HG03060 (cell line): ENCODE results near the gene PIEZO1.

Source experiments
- ATAC-seq: cut with Tn5 transposase; IDR thresholded peaks from one replicate; pipeline ENCODE4 v1.9.1; 2021; ENCODE audit warnings: low read depth, moderate number of reproducible peaks; ENCODE audit not compliant: unreplicated experiment

PIEZO1 gene

DNA sequence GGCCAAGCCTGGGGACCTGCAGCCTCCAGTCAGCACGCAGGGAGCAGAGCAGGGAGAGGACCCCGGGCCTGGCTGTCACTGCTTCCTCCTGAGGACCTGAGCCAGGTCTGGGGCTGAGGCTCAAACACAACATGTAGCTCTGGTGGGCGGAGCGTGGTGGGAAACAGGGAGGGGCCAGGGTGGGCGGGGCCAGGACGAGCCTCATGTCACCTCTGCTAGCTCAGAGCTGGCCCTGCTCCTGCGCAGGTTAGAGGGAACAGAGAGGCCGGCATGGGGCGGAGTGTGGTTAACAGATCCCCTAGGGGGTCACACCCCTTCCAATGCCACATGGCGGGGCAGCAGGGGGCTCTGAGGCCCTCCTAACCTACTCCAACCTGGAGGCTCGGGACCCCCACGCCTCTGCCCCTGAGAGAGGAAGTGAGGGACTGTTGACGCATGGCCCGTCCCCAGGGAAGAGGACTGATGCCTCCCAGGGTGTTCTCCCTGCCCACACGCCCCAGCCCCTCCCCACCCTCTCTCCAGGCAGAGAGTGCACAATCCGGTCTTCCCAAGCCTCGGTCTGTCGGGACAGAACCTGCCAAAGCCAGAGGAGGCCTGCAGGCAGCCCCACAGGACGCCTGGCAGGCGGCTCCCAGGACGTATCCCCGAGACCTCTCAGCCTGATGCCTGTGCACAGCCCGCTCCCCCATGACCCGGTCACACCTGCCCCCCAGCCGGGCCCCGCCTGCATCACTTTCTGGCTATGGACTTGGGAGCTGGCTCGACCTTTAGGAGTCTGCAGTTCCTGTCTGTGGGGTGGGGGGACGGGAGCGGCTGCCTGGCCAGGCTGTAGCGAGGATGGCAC lies 15.2 kb downstream of the PIEZO1 start:
- ATAC-seq = no peak

DNA sequence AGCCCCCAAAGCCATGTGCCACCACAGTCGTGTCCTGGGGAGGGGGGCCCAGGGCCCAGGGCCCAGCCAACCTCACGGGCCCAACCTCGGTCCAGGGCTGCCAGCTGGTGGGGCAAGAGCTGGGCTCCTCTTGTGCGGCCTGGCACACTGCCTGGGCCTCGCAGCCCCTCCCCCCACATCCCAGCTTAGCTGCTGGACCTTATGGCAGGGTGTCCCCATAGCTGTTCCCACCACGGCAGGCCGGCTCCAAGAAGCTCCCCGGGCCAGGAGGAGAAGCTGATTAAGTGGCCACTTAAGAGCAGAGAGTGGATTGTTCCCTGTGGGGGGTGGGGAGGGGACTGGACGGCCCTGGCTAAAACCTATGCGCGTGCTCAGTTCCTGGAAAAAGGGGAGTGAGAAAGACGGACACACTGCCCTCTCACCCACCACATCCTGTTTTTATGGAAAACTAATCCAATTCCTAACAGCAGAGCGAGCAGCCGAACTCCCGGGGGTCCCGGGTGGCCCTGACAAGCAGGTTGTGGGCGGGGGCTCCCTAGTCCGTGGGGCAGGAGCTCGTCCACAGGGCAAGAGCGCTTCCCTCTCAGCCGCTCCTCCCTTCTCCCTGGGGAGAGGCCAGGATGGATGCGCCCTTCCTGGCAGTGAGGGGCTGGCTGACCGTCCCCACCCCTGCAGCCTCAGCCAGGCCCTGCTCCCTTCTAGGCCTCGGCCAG lies 16.8 kb downstream of the PIEZO1 start:
- ATAC-seq = no peak

DNA sequence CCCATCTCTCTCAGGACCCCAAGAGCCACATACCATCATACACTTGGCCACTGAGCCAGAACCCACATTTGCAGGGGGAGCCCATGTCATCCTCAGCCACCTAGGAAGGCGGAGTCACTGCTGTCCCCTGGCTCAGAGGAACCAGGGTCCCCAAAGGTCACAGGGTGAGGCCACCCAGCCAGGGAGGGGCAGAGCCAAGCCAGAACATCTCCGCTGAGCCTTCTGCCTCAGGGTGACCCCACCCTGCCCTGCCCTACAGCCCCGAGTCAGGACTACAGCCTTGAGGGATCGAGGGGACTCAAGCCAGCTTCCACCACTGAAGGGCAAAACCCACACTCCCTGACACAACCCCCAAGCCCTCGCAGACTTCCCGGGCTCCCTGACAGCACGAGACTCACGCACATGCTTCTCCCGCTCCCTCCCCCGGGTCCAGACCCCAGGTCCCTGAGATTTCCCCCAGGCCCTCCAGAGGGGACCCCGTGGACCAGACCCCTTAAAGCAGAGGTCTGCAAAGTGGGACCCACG lies 17.4 kb downstream of the PIEZO1 start:
- no peak for ATAC-seq

DNA sequence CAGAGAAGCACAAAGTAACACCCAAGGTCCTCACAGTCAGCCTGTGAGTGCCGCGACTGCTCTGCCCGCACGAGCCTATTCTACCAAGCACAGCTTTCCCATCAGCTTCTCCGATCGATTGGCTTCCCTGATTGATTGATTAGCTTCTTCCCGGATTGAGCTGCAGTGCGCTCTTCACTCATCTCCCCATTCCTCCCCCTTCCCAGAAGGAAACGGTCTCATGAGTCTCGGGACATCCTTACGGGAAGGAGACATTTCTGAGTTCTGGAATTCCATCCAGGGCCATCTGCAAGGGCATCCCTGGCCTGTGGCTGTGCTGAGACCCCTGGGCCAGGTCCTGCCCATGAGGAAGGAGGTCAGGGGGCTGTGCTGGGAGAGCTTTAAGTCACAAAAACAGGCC lies 18.0 kb downstream of the PIEZO1 start:
- no peak for ATAC-seq

DNA sequence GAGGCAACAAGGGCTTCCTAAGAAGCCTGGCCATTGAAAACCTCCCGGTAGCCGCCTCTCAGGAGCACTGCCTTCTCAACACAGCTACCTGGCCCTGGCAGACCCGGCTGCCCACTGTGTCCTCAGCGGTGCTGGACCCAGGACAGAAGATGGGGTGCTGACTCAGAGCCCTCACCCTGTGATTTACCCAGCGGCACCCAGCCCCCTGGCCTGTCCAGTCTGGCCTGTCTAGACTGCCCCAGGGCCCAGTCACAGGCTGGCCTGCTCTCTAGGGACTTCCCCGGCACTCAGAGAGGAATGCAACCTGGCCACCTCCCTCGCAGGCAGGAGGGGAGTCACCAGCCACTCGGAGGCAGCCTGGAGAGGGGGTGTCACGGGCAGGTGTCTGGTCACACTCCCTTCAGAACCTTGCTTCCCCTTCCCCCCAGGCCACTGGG lies 20.1 kb downstream of the PIEZO1 start:
- ATAC-seq = no peak

DNA sequence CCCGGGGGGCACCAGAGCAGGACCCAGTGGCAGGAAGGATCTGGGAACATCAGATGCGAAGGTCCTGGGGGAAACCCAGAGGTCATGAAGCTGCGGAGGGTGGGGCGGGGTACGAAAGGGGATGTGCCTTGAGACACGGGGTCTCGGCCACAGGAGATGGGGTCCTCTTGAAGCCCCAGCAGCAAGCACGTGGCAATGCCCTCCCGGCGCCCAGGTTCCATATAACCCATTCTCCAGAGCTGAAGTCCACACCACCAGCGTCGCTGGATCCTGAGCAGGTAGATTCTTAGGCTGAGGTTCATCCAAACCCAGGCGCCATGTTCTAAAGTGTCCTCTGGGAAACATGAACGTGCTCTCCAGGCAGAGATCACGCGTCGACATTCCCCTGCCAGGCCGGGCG lies 20.9 kb downstream of the PIEZO1 start:
- no peak for ATAC-seq

DNA sequence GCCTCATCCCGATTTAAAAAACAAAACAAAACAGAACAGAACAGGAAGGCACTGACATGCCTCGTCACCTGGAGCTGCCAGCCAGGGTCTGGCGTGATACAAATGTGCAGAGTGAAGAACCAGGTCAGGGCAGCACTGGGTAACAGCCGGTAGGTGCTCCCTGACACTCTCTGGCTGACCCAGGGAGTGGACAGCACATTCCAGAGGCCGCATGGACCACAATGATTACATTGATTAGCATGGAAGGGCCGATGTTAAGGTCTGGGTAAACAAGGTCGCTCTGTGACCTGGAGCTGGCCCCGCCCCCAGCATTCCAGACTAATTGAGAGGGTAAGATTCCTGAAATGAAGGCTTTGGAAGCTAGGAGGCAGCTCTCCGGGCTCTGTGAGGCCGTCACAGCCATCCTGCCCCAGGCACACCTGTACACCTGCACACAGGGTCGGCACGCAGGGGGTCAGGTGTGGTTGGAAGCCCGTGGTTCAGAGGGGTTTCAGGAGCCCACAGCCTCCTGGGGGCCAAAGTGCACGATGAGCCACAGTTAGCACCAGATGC lies 21.4 kb downstream of the PIEZO1 start:
- ATAC-seq = no peak

DNA sequence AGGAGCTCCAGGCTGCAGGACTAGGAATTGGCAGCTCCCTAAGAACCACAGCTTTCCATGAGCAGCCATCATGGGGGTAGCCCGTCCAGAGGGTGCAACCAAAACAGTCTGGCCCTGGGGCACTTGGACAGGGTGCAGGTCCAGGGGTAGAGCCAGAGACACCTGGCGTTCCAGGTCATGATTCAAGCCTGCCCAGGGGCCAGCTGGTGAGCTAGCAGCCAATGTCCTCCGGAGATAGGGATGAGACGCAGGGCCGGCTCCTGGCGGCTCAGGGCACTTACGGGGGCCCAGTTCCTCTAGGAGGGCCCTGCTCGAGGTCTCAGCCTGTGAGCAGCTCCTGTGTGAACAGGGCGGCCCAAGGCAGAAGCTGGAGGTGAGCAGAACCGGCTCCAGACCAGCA lies 22.1 kb downstream of the PIEZO1 start:
- ATAC-seq = no peak

DNA sequence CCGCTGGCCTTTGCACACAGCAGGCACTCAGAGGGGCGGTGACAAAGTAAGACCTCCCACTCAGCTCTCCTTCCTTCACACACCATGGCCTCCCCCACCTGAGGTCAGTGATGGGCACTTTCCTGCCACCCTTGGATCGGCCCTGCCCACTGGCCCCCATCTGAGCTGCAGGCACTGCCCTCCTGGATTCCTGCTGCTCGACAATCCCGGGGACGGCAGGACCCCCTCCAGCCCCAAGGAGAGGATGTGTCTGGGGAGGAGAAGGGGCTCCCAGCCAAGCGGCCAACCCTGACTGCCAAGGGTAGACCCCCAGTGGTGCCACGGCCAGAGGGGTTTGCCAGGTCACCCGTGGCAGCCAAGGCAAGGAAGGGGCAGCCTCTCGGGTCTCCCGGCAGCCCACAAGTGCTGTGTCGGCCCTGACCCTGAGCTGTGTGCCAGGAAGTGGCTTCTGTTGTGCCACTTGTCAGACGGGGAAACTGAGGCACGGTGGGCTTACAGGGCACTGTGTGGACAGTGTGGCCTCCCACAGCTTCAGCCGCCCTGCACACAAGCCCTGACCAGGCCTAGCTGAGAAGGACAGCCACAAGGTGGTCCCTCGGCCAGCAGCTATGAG lies 22.7 kb downstream of the PIEZO1 start:
- ATAC-seq = no peak

DNA sequence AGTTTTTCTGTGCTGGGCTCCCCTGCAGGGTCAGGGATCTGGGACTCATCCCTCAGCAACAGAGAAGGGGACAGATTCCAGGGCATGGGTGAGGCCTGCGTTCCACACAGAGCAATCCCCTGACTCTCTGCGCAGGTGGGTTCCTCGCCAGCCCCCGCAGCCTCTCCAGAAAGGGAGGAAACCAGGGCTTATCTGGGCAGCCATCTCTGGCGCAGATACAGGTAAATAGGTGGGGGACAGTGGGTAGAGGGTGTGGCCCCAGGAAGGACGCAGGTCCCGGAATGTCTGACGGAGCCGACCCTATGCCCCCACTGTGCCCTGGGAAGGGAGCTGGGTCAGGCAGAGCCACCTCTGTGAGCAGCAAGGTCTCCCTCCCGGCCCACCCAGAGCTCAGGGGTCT lies 23.2 kb downstream of the PIEZO1 start:
- ATAC-seq = no peak

DNA sequence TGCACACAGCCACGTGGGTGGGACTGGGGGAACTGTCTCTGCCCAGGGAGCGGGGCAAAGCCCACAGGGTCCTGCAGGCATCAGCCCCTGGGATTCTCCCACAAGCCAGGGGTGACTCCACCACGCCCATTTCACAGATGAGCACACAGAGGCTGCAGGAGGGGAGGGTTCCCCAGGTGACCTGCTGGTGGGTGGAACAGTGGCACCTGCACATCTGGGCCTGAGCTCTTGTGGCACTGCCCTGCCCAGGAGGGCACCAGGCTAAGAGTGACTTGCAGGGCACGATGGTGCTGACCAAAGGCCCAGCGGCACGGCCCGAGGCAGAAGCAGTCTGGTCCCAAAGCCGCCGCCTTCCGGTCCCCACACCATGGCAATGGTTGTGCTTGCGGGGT lies 23.9 kb downstream of the PIEZO1 start:
- no peak for ATAC-seq

DNA sequence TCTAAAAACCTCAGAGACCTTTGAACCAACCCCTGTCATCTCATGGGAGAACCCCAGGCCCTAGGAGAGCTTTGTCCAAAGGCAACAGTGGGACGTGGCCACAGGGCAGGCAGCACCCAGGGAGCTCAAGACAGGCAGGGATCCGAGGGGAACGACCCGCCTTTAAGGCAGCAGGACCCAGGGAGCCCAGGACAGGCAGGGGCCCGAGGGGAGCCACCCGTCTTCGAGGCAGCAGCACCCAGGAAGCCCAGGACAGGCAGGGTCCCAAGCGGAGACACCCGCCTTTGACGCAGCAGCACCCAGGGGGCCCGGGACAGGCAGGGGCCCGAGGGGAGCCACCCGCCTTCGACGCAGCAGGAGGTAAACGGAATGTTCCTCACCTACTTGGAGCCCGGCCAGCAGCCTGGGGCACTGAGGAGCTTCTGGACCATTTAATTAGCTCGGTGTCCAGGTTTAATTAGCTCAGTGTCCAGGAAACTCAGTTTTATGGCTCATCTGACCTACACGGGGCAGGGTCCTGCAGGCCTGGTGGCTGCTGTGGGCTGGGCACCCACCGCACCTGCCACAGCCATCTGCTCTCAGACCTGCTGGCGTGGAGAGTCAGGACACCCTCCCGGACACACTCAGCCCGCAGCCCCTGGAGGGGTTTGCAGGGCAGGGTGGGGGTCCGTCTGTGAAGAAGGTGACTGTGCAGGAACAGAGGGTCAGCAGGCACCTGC lies 24.4 kb downstream of the PIEZO1 start:
- no peak for ATAC-seq

DNA sequence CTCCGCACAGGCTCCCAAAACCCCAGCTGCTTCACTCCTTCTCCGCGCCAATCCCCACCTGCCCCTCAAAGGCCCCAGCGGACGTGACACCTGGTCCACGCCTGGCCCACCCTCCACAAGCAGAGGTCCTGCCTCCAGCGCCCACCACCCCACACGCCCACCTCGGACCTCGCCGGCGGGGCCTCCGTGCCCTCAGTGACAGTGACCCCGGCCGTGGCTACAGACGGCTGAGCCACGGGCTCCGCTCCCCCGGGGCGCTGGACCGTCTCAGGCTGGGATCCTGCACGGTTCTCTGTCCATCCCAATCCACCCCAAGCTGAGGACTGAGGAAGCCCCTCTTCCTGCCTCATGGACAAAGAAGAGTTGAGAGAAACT lies 25.1 kb downstream of the PIEZO1 start:
- no peak for ATAC-seq

DNA sequence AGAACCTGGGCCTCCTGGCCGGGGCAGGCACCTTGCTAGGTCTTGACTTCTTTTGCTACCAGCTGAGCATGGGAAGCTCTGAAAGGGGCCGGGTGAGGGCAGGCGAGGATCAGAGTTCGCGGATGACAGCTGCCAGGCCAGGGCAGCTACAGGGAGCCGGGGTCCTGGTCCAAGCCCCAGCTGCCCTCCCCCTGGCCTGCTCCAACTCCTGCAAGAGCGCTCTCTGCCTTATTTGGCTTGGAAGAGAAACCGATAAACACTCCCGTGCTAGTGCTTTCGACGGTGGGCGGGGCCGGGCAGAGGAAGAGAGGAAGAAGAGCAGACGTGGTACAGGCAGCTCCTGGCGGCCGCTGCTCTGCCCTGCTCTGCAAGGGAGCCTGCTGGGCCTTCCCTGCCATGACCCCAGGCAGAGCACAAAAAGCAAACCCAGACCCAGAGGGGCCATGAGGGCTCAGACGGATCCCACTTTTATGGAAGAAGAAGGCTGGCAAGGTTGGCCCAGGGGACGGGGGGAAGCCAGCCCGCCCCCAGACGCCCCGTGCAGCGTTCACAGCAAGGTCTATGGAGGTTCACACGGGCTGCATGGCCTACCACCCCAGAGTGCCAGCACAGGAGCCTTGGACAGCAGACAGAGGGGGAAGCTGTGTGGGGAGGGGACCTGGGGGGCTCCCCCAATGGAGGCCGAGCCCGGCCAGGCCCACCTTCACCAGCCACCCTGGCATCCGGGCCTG lies 25.6 kb downstream of the PIEZO1 start:
- ATAC-seq = no peak

DNA sequence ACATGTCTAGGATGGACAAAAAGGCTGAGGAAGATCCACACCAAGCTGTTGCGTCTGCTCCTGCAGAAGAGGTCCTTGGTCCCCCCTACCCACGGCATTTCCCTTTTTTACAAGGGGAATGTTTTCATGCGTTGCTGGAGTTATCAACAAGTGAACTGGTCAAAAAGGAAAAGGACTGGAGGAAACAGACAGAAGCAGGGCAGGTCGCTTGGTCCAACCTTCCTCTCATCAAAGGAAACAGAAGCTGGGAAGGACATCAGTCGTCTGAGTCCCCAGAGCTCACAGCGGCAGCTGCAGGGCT lies 26.1 kb downstream of the PIEZO1 start:
- no peak for ATAC-seq

DNA sequence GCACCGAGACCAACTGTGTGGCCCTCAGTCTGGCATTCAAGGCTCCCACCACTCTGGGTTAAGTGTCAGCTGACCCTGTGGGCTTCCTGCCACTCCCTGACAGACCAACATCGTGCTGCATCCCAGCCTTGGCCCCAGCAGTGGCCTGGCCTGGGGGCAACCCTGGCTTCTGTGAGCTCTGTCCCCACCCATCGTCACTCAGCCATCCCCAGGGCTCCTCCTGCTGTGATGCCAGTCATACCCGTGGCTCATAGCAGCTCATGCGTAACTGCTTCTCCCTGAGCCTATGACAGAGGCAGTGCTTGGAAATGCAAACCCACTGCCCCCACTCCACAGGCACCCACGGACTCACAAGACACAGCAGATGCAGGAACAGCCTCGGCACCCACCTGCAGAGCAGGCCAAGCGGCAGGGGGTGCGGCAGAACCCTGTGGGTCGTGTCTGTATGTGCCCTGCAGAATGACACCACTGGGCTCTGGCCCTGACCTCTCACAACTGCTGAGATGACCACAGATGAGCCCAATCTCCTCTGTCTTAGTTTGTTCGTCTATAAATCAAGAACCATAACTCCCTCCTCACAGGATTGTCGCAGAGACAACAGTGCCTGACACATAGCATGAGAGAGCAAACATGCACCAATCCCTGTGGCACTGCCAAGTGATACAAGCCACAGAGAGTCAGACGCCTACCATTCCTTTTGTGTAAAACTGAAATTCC lies 26.6 kb downstream of the PIEZO1 start:
- no peak for ATAC-seq

DNA sequence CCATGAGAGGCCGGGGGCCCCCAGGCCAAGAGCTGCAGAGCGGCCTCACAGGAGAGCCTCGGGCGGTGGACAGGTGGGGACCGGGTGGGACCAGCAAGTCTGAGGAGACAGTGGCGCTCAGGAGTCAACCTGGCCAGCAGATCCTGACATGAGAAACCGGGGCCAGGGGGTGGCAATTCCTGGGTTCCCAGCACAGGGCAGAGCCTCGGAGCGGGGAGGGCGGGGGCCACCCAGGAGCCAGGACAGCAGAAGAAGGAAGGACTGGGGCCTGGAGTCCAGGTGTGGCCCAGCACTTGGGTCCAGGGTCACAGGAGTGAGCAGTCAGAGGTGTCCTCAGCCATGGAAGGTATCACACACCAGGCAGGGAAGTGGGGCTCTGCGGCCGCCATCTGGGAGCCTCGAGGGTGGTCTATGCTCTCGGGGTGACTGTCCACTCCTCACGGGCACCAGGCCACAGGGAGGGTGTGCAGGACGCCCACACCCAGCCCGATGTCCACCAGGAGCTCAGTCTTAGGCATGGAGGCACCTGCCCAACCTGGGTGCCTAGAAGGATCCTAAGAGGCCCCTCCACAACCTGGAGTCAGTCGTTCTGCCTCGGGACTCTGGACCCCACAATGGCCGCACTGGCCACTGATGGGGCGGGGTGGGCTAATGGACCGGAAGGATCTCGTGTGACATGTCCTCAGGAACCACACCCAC lies 29.1 kb downstream of the PIEZO1 start:
- no peak for ATAC-seq

DNA sequence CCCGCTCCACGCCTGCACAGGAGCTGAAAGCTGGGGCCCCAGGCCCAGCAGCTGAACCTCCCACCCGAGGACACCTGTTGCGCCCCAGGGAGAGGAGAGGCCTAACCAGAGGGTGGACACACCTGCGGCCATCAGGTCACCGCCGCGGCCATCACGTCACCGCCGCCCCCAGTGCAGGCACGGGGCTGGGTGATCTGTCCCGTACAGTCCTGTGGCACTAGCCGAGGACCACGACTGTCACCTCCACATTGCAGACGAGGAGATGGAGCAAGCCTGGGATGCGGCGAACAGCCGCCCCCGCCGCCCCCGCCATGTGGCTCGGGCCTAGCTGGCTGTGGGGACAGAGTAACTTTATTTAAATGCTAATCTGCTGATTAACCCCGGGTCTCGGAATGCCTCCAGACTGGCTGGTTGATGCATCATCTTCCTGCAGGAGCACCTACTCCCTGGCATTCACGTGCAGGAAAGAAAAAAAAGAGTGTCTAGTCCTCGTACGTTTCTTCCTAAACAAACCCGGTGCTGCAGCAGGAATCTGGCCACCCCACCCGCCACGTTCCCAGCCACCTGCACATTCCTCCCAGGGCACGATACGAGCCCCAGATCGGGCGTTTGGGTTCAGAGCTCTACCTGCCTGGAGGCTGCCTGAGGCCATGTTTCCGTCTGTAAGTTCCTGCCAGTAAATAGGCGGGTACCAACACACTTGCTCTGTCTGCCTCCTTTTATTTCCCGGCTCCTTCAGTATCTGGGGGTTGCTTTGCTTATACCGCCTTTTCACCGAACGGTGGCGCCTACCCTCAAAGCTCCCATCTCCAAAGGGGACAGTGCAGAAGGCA lies 29.9 kb downstream of the PIEZO1 start:
- ATAC-seq = no peak
